Activated CD8-positive, alpha-beta memory T cell treated with anti-CD3 and anti-CD28 coated beads, Interleukin-2, amount 50 U/mL, for 48 hours (primary cell): ENCODE results near the gene PLAAT3.
A peak's percentile ranks its signal among the peaks of the same experiment; 100 is the strongest.
"Not testable (repeated sequence)": the region's sequence is repeated elsewhere in the genome, so short reads cannot be mapped to it uniquely, and the experiment has no call there.

Experiments used
- DNase-seq: peaks from one replicate; pipeline ENCODE4 v3.0.0-alpha.2; 2020

The PLAAT3 gene

DNA sequence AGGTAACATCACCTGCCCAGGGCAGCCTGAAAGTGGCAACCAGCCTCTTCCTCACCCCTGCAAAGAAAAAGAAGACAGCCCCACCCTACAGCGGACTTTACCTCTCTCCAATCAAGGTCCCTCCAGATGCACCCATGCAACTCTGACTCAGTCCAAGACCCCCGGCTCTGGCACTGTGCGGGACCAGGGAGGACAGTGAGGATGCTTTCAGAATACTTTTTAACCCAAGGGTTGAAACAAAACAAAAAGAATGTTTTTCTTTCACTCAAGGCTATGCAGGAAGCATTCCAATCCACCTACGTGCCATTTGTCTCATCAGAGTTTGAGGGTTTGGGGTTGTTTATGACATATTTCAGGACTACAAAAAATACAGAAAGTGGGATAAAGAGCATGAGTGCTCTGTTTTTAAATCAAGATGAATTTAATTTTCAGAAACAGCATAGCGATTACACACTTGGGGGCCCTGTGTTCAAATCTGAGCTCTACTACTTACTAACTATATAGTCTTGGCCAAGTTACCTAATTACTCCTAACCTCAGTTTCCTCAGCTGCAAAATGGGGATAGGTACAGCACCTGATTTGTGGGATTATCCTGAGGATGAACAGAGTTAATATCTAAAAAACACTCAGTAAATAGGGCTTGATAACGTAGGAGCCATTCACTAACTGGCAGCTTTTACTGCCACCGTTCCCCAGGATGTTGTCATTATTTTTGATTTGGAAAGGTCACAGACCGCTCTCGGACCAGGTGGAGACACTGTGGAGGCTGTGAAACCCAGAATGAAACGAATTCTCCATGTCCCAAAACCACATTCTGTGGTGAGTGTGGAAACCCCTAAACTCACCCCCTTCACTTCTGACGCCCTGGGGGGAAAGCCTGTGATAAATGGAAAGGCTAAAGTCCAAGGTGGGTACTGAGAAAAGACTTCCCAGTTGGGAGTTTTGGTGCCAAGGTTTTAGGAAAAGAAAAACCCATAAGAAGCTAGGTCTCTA, 5.6 kb downstream of the PLAAT3 start:
- DNase-seq: peak; percentile 42

DNA sequence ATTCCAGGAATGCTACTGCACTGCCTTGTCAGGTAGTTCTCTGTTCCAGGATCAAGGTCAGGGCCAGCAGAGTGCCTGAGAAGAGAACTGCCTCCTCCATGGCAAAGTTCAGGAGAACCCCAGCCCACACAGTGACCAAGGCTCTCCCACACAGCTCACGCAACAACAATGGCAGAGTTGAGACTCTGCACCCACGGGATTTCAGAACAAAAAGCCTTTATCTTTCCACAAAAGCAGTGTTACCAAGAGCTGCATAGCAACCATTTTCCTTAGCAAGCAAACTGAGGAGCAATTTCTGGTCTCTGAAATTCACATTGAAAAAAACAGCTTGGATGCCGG, 11.1 kb downstream of the PLAAT3 start:
- DNase-seq: peak; percentile 37

DNA sequence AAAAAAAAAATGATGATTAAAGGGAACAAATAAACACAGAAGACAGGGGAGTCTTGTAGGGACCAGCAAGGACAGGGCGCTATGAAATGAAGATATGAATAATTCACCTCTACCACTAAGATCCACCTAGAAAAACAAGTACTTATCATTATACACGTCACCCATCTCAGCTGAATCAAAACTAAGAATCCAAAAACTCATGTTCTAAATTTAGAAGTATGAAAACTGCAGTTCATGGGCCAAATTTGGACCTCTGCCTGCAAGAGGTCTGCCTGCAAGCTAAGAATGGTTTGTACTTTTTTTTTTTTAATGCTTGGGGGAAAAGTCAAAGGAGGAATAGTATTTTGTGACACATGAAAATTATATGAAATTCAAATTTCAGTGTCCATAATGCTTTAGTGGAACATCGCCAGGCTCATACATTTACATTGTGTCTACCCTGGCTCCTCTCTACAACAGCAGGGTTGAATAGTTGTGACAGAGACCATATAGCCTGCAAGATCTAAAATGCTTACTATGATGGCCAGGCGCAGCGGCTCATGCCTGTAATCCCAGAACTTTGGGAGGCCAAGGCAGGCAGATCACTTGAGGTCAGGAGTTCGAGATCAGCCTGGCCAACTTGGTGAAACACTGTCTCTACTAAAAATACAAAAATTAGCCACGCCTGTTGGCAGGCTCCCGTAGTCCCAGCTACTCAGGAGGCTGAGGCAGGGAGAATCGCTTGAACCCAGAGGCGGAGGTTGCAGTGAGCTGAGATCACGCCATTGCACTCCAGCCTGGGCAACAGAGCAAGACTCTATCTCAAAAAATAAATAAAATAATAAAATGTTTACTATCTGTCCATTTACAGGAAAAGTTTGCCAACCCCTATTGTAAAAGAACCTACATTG, 11.7 kb downstream of the PLAAT3 start:
- peak; percentile 7 for DNase-seq

DNA sequence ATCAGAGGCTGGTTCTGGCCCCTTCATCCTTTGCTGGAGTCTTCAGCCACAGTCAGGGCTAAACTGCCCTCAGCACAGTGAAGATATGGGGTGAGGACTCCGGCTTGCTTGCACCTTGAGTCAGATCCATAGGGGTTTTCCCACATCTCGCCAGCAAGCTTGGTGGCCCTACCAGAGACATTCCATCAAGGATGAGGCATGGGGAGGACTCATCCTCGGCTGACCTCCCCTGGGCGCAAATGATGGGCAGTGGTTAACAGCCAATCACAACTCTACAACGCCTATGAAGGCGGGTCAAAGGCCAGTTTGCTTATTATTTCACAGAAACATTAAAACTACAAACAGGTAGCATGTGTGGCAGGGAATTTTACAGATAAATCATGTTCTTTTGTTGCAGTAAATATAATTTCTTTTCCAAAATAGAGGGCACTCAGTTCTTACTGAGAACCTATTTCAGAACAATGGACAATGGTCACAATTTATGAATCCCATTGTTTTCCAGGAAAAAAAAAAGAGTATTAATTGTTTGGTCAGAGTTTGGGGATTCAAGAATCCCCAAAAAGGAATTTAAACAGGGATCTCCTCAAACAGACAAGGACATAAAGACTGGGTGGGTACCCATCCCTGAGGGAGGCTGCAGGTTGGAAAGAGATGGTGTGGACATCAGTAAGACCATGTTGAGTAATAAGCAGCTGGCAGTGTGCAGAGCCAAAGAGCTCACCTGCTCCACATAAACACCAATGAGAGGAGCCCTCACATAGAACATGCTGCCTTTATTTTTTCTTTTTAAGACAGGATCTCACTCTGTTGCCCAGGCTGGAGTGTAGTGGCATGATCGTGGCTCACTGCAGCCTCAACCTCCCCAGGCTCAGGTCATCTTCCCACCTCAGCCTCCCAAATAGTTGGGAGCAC, 14.8 kb downstream of the PLAAT3 start:
- peak; percentile 36 for DNase-seq

DNA sequence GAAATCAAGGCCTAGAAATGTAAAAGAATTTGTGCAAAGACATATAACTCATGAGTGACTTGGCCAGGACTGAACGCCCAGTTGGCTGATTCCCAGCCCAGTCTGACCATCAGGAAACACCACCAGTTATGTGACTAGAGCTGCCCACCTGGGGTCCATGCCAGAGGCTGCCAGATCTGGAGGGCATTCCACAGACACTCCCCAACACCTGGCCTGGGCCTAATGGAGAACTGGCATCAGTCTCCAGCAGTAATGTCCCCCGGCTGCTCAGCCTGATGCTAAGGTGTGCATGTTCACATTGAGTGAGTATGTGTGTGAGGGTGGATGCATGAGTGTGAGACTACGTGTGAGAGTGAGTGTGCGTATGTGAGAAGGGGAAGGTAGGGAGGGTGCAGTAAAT, 15.7 kb downstream of the PLAAT3 start:
- peak; percentile 18 for DNase-seq

DNA sequence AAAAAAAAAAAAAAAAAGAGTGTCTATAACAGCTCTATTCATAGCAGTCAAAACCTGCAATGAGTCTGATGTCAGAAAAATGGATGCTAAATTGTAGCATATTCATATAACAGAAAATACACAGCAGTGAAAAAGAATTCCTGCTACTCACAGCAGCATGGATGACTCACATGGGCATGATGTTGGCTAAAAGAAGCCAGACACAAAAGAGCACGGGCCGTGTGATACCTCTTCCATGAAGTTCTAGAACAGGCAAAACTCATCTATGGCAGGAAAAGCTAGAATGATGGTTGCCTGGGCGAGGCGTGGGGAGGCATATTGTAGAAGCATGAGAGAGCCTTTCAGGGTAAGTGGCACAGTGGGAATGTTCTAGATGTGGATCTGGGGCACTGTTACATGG, 18.9 kb downstream of the PLAAT3 start:
- peak; percentile 20 for DNase-seq

DNA sequence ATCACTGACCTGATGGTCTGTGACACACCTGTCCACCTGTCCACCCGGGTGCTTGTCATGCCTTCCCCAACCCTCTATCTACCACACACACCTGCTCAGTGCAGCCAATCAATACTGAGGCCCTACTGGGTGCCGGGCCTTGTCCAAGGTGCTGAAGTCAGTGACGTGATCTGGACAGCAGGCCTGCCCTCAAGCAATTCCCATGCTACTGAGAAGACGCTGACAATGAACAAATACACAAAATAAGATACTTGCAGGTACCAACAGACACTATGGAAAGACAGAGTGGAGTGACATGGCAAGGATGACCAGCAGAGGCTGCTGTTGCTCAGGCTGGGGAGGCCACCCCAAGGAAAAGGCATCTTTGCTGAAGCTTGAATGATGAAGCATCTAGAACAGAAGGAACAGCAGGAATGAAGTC, 21.2 kb downstream of the PLAAT3 start:
- DNase-seq: peak; percentile 42

DNA sequence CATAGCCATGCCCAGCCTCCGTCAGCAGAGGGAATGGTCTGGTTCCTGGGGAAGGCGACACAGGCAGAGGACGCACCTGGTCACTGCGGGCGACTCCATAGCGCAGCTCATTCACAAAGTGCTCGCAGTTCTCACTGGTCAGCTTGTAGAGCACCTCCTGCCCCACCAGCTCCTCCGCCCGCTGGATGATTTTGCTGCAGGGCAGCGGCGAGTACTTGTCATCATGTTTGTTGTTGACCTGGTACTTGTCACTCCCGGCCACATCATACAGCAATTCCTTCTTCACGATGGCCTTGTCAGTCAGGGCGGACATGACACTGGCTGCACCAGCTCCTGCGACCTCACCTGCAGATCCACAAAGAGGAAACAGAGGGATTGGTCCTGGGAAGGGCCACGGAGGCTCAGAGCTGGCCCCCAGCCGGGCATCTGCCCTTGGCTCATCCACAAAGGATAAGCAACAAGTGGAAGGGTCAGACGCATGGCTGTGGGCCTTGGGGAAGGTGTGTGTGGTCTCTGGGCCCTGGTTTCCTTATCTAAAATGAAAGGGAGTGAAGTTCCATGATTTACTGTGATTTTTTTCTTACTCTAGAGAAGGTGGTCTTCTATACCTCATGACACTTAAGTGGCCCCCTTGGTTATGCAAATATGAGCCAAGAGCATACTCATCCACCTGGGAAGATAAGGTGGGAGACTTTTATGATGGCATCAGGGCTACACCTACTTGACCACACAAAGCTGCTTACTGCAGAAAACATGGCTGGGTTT, 24.0 kb downstream of the PLAAT3 start:
- peak; percentile 39 for DNase-seq

DNA sequence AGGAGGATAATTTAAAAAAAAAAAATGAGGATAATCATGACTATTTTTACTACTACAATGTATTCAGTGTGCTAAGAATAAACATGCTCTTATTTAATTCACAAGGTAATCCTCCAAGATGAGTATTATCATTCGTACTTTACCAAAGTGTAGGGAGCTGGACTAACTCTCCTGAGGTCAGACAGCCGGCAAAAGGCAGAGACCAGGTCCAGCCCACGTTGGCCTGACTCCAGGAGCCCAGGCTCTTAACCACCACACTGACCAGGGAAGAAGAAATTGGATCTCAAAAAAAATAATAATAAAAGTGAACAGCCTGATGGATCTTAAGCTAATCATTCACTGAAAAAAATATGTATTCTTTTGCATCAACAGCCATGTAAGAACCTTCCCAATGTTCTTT, 25.2 kb downstream of the PLAAT3 start:
- no peak for DNase-seq

DNA sequence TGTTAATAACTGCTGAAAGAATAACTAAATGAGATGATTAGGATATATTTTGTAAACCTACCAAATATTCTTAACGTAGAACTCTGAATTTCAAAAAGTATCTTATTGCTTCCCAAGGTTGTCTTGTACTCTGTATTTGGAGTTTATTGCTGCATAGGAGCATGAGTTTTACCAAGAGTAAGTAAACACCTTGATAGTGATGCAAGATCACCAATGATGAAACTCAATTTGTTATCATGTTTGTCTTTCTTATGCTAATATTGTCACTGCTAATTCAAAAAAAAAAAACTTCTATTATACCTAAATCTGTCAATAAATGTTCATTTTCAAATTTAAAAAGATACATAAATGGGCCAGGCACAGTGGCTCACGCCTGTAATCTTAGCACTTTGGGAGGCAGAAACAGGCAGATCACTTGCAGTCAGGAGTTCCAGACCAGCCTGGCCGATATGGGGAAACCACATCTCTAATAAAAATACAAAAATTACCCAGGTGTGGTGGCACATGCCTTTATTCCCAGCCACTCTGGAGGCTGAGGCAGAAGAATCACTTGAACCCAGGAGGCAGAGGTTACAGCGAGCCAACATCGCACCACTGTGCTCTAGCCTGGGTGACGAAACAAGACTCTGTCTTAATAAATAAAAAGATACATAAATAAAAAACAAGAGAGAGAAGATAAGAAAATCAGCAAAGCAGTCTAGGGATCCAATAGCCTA, 27.6 kb downstream of the PLAAT3 start:
- peak; percentile 4 for DNase-seq

DNA sequence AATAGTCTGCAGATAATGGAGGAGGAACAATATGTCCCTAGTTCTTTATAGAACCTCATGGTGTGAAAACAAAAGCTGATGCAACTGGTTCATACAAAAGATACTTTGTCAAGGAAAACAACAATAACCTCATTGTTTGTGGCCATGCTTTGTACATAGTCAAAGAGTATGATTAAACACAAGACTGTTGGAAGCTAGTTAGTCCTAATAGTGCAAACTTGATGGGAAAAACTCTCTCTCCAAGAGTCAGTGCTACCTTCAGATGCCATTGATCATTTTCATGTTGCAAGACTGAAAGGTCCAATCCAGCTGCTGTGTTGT, 30.9 kb downstream of the PLAAT3 start:
- no peak for DNase-seq

DNA sequence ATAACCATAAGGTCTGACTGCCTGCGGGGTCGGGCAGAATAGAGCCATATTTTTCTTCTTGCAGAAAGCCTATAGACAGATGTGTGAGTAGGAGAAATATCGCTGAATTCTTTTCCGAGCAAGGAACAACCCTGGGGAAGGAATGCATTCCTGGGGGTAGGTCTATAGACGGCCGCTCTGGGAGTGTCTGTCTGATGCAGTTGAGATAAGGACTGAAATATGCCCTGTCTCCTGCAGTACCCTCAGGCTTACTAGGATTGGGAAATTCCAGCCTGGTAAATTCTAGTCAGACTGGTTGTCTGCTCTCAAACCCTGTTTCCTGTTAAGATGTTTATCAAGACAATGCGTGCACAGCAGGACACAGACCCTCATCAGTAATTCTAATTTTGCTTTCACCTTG, 33.0 kb downstream of the PLAAT3 start:
- not testable (repeated sequence) for DNase-seq

DNA sequence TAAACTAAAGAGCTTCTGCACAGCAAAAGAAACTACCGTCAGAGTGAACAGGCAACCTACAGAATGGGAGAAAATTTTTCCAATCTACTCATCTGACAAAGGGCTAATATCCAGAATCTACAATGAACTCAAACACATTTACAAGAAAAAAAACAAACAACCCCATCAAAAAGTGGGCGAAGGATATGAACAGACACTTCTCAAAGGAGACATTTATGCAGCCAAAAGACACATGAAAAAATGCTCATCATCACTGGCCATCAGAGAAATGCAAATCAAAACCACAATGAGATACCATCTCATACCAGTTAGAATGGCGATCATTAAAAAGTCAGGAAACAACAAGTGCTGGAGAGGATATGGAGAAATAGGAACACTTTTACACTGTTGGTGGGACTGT, 35.4 kb downstream of the PLAAT3 start:
- DNase-seq: not testable (repeated sequence)

DNA sequence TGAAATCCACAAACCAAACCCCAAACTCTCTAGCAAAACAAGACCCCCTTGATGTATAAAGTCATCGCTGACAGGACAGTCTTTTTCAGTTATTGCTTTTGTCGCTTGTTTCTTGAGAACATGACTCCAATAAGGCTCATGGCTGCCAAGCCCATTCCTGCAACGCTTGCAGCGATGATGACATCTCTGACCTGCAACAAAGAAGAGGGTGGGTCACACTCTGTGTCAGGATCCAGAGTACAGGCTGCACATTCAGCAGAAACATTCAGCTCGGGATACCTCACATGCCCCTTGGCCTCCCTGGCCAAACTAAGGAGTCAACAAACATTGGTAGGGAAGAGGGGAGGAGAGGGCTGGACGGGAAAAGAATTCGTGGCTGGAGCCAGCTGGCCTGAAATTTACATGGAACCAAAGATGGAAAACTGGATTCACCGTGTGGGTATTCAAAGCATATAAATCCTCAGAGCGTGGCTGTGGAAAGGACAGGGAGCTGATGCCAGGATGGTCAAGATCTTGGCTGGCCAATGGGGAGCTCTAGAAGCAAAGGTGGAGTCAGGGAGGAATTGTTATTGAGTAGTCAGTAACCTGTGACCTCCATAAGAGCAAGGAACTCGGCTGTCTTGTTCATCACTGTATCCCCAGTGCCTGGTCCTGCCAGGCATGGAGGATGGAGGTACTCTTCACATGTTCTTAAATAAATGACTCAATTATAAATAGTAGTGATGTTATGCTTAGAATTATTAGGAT, 39.2 kb downstream of the PLAAT3 start:
- no peak for DNase-seq

DNA sequence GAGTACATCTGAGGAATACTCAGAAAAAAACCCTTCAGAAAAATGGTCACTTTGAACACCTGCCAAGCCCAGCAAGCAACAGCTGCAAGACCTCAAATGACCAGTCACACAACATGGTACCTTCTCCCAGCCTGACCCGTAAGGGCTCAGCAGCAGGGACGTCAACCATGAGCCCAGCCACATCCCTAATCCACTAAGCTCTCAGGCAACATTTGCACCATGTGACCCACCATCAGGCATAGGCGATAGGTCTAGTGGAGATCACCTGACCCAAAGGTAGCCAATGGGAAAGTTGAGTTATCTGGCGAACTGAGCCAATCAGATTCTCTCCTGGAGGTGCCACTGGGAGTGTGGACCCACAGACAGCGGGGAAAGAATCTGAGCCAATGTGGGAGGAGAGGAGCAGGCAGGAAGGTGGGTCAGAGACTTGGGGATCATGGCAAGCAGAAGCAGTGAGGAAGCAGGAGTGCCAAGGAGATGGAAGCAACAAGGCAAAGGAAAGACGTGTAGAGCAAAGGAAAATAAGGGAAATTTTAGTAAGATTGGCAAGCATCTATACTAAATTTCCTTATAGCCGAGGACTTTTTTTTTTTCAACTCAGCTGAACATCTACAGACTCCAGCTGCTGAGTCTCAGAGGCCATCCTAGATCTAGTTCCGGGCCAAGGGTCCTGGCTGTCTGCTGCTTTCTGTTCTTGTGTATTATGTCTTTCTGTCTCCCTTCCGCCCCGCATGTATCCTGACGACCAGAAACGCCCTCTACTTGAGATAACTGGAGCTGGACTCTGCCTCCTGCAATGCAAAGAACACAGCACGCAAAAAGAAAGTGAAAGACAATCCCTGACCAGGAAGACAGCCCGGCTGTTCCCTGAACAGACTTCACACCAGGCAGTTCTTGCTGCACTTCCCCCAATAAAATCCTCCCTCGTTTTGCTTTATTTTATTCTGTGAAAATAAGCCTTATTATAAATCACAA, 40.1 kb downstream of the PLAAT3 start:
- DNase-seq: no peak

DNA sequence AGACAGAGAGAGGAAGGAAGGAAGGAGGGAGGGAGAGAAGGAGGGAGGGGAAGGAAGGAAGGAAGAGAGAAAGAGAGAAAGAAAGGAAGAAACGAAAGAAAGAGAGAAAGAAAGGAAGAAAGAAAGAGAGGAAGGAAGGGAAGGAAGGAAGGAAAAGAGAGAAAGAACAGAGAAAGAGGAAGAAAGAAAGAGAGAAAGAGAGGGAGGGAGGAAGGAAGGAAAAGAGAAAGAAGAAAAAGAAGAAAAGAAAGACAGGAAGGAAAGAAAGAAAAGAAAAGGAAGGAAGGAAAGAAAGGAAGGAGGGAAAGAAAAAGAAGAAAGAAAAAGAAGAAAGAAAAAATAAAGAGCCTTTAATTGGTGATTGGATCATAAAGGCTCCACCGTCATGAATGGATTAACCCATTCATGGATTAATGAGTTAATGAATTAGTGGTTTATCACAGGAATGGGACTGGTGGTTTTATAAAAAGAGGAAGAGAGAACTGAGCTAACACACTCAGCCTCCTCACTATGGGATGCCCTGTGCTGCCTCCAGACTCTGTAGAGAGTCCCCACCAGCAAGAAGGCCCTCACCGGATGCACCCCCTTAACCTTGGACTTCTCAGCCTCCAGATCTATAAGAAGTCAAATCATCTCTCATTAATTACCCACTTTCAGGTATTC, 42.1 kb downstream of the PLAAT3 start:
- no peak for DNase-seq

DNA sequence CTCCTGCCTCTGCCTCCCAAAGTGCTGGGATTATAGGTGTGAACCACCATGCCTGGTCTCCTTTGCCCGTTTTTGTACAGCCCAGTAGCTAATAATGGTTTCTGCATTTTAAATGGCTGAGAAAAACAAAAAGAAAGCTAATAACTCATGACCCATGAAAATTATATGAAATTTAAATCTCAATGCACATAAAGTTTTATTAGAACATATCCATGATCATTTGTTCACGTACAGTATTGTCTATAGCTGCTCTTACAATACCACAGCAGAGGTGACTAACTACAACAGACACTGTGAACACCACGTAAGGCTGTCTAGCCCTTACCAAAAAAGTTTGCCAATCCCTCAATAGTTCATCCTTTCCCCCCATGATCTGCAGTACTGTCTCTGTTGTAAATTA, 44.7 kb downstream of the PLAAT3 start:
- DNase-seq: no peak

DNA sequence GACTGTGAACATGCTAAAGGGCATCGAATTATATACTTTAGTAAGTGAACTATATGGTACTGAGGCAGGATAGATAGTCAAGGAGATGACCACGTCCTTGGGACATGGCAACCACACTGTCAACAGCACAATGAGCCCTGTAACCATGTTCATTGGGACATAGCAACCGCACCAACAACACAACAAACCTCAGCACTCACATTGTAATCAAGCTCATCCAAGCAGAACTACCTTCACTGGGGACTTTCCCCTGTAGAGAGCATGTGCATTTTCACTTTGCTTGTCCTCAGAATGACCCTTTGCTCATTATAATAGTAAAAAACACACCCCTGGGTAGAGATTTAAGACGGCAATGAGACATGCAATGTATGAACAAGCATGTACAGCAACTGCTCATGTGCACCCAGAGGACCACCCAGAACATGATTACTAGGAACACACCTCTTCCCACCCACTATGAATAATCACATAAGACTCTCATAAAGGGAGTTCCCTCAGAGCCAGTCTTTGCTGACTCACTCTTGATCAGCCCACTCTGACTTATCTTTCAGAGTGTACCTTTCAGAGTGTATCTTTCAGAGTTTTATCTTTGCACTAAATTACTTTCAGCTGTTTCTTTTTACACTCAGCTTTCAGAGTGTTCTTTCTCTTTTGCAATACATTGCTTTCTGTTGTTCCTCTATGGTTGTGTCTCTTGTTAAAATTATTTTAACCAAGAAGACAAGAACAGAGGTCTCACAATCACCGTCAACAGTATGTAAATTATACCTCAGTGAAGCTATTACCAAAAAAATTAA, 47.0 kb downstream of the PLAAT3 start:
- DNase-seq: no peak
